Tibial nerve (tissue), 4 donors: ENCODE measurements around the gene PLCH2.

Experiments used
- CTCF ChIP-seq, 5 experiments: fragments of 200-600 bp in 3 of 5; fragments of 450-650 bp in 2 of 5; sonication (generic) in 3 of 5; IDR thresholded peaks; one replicate each; pipeline ENCODE4 v1.5.1; 2016 to 2019; ENCODE audit warnings: antibody characterized with exemption in 5 of 5, mild to moderate bottlenecking in 3 of 5, moderate library complexity in 2 of 5
- EP300 ChIP-seq, 2 donors: sonication (generic); formaldehyde crosslinking; IDR thresholded peaks; one replicate each; pipeline ENCODE4 v1.6.1; 2017; ENCODE audit warnings: antibody characterized with exemption in 2 of 2, mild to moderate bottlenecking in 1 of 2
- POLR2A ChIP-seq, 2 donors: fragments of 450-650 bp; IDR thresholded peaks; one replicate each; pipeline ENCODE4 v1.6.1; 2017; ENCODE audit warnings: antibody characterized with exemption in 2 of 2, mild to moderate bottlenecking in 2 of 2, moderate library complexity in 2 of 2

GRCh38 chr1:2545754-2546514 is 69.8 kb downstream of the PLCH2 start:
- TF ChIP-seq POLR2A (IDR thresholded peaks at IDR 0.05) (no peak), CTCF (IDR thresholded peaks at IDR 0.05) (no peak), EP300 (IDR thresholded peaks at IDR 0.05) (no peak)
